IMR-90 (cell line): ENCODE data around the gene RIMS4. TPM values are rescaled to one million over a fixed set of nuclear protein-coding genes. Genes with fewer than 3 reads are reported as not detected.

Experiments used
- ATAC-seq: fragments of 200-7000 bp; cut with Tn5 transposase; 2 replicates; pipeline ENCODE4 v1.9.1; 2020; ENCODE audit warnings: low read depth, mild to moderate bottlenecking, moderate library complexity
- BruUV-seq: library from RNA; stranded (reverse); fragments of 400-500 nt; replicated peaks from 2 replicates; lab custom pipeline; 2021; lab: Mats Ljungman, UMichigan
- CTCF ChIA-PET: fragments of 300-600 bp; formaldehyde crosslinking; extraction: SDS; loops from one replicate; lab custom pipeline; 2021; ENCODE audit warnings: antibody characterized with exemption; lab: Yijun Ruan, JAX
- POLR2A ChIA-PET: fragments of 300-600 bp; sonication (Branson Sonifier 250); formaldehyde crosslinking; loops from one replicate; lab custom pipeline; 2022; ENCODE audit warnings: antibody characterized with exemption; ENCODE audit not compliant: unreplicated experiment; lab: Charles Lee
- DNase-seq: peaks from one replicate; pipeline ENCODE4 v3.0.0; 2013
- H2AFZ ChIP-seq: replicated peaks from 2 replicates; pipeline ENCODE3; 2013; ENCODE audit warnings: low read length, mild to moderate bottlenecking; ENCODE audit not compliant: poor library complexity
- H2AK5ac ChIP-seq: 2 replicates; pipeline ENCODE4 v1.6.1; 2013; ENCODE audit warnings: low read depth, low read length, inconsistent platforms
- H2AK9ac ChIP-seq: replicated peaks from 2 replicates; pipeline ENCODE3; 2013; ENCODE audit warnings: mild to moderate bottlenecking, low read depth, low read length, moderate library complexity; ENCODE audit not compliant: poor library complexity
- H2BK120ac ChIP-seq: 2 replicates; pipeline ENCODE4 v1.6.1; 2013; ENCODE audit warnings: low read depth, low read length, inconsistent platforms
- H2BK15ac ChIP-seq: 3 replicates; pipeline ENCODE4 v1.6.1; 2013; ENCODE audit warnings: low read depth, low read length, inconsistent platforms
- H2BK20ac ChIP-seq: 2 replicates; pipeline ENCODE4 v1.6.1; 2013; ENCODE audit warnings: low read depth, mild to moderate bottlenecking, inconsistent platforms, low read length, moderate library complexity
- H2BK5ac ChIP-seq: 2 replicates; pipeline ENCODE4 v1.6.1; 2013; ENCODE audit warnings: mild to moderate bottlenecking, low read depth, low read length, inconsistent platforms; ENCODE audit not compliant: poor library complexity, severe bottlenecking
- H3K14ac ChIP-seq: replicated peaks from 2 replicates; pipeline ENCODE4 v1.6.1; 2013; ENCODE audit warnings: low read depth, low read length, inconsistent platforms
- H3K18ac ChIP-seq: 2 replicates; pipeline ENCODE4 v1.6.1; 2013; ENCODE audit warnings: low read depth, low read length, control low read depth
- H3K23ac ChIP-seq: 2 replicates; pipeline ENCODE4 v1.6.1; 2013; ENCODE audit warnings: low read depth, low read length, inconsistent platforms
- H3K27ac ChIP-seq: 2 replicates; pipeline ENCODE4 v1.5.1; 2013; ENCODE audit warnings: mild to moderate bottlenecking, control low read depth, low read length; ENCODE audit not compliant: insufficient read depth
- H3K27me3 ChIP-seq: 2 replicates; pipeline ENCODE4 v1.6.1; 2013; ENCODE audit warnings: low read length; ENCODE audit not compliant: control insufficient read depth, insufficient read depth
- H3K36me3 ChIP-seq: 2 replicates; pipeline ENCODE4 v1.6.1; 2013; ENCODE audit warnings: low read length, mixed read lengths; ENCODE audit not compliant: control insufficient read depth, insufficient read depth
- H3K4ac ChIP-seq: 2 replicates; pipeline ENCODE4 v1.6.1; 2013; ENCODE audit warnings: low read depth, low read length, inconsistent platforms
- H3K4me1 ChIP-seq: 2 replicates; pipeline ENCODE4 v1.6.1; 2013; ENCODE audit warnings: low read length, mixed read lengths; ENCODE audit not compliant: control insufficient read depth, insufficient read depth
- H3K4me2 ChIP-seq: 2 replicates; pipeline ENCODE4 v1.6.1; 2013; ENCODE audit warnings: low read depth, mild to moderate bottlenecking, control low read depth, low read length, moderate library complexity
- H3K4me3 ChIP-seq: 2 replicates; pipeline ENCODE4 v1.5.1; 2013; ENCODE audit warnings: low read depth, mild to moderate bottlenecking, control low read depth, low read length, moderate library complexity; ENCODE audit not compliant: insufficient read depth
- H3K56ac ChIP-seq: 2 replicates; pipeline ENCODE4 v1.6.1; 2013; ENCODE audit warnings: low read length, inconsistent platforms; ENCODE audit not compliant: insufficient read depth; ENCODE audit errors: extremely low read depth
- H3K79me1 ChIP-seq, 2 experiments: 2 replicates each; pipeline ENCODE4 v1.6.1; 2013; ENCODE audit warnings: low read length in 2 of 2, inconsistent platforms in 1 of 2, low read depth in 1 of 2
- H3K9ac ChIP-seq: 2 replicates; pipeline ENCODE4 v1.6.1; 2013; ENCODE audit warnings: low read depth, low read length, control low read depth
- H3K9me1 ChIP-seq: 2 replicates; pipeline ENCODE4 v1.6.1; 2013; ENCODE audit warnings: low read length, inconsistent platforms; ENCODE audit not compliant: insufficient read depth
- H3K9me3 ChIP-seq: 2 replicates; pipeline ENCODE4 v1.6.1; 2013; ENCODE audit warnings: low read length; ENCODE audit not compliant: control insufficient read depth, insufficient read depth
- H4K20me1 ChIP-seq: 2 replicates; pipeline ENCODE4 v1.6.1; 2013; ENCODE audit warnings: low read length, inconsistent platforms; ENCODE audit not compliant: insufficient read depth
- H4K5ac ChIP-seq: 2 replicates; pipeline ENCODE4 v1.6.1; 2013; ENCODE audit warnings: mild to moderate bottlenecking, low read depth, low read length, control low read depth
- H4K8ac ChIP-seq, 2 experiments: 2 replicates each; pipeline ENCODE4 v1.6.1; 2013; ENCODE audit warnings: low read depth in 2 of 2, low read length in 2 of 2, control low read depth in 1 of 2, inconsistent platforms in 1 of 2
- H4K91ac ChIP-seq: 2 replicates; pipeline ENCODE4 v1.6.1; 2013; ENCODE audit warnings: low read depth, low read length, inconsistent platforms; ENCODE audit not compliant: insufficient read depth
- BHLHE40 ChIP-seq: fragments of 150-350 bp; IDR thresholded peaks from 2 replicates; pipeline ENCODE4 v1.6.1; 2016; ENCODE audit warnings: mild to moderate bottlenecking, low read depth, low read length
- CEBPB ChIP-seq: IDR thresholded peaks from 2 replicates; pipeline ENCODE4 v1.6.1; 2012; ENCODE audit warnings: low read depth, low read length, improper control_type of control experiment
- CHD1 ChIP-seq: IDR thresholded peaks from 2 replicates; pipeline ENCODE4 v1.6.1; 2012; ENCODE audit warnings: low read depth, low read length, improper control_type of control experiment
- ELK1 ChIP-seq: fragments of 150-350 bp; IDR thresholded peaks from 2 replicates; pipeline ENCODE4 v1.6.1; 2016; ENCODE audit warnings: low read depth, mild to moderate bottlenecking, low read length, moderate library complexity, borderline replicate concordance
- FOS ChIP-seq: fragments of 150-350 bp; IDR thresholded peaks from 2 replicates; pipeline ENCODE4 v1.6.1; 2016; ENCODE audit warnings: low read depth, low read length
- MAFK ChIP-seq: IDR thresholded peaks from 2 replicates; pipeline ENCODE4 v1.6.1; 2012; ENCODE audit warnings: low read depth, low read length, improper control_type of control experiment
- MAZ ChIP-seq: IDR thresholded peaks from 2 replicates; pipeline ENCODE4 v1.6.1; 2012; ENCODE audit warnings: low read depth, mild to moderate bottlenecking, low read length, improper control_type of control experiment, moderate library complexity, borderline replicate concordance
- MXI1 ChIP-seq: IDR thresholded peaks from 2 replicates; pipeline ENCODE4 v1.6.1; 2012; ENCODE audit warnings: low read depth, mild to moderate bottlenecking, low read length, moderate library complexity, borderline replicate concordance
- NFE2L2 ChIP-seq: fragments of 150-350 bp; IDR thresholded peaks from 2 replicates; pipeline ENCODE4 v1.6.1; 2016; ENCODE audit warnings: low read depth, mild to moderate bottlenecking, low read length
- POLR2A ChIP-seq: IDR thresholded peaks from 2 replicates; pipeline ENCODE4 v1.6.1; 2012; ENCODE audit warnings: mild to moderate bottlenecking, low read depth, low read length
- RCOR1 ChIP-seq: IDR thresholded peaks from 2 replicates; pipeline ENCODE4 v1.6.1; 2012; ENCODE audit warnings: mild to moderate bottlenecking, low read length, improper control_type of control experiment; ENCODE audit not compliant: insufficient replicate concordance
- RFX5 ChIP-seq: IDR thresholded peaks from 2 replicates; pipeline ENCODE4 v1.8.0; 2012; ENCODE audit warnings: low read depth, mild to moderate bottlenecking, low read length, moderate library complexity
- SMC3 ChIP-seq: fragments of 150-350 bp; IDR thresholded peaks from 2 replicates; pipeline ENCODE4 v1.6.1; 2016; ENCODE audit warnings: low read depth, mild to moderate bottlenecking, antibody characterized with exemption, low read length, moderate library complexity
- WGBS, 2 experiments: methylation state at CpG; one replicate each; pipeline versions ENCODE4 v1.1.5 to v1.1.7; 2013; ENCODE audit warnings: missing lambda C conversion rate in 2 of 2; ENCODE audit not compliant: insufficient read length in 1 of 2; ENCODE audit errors: extremely low coverage in 2 of 2; 5-methylcytosine and 5-hydroxymethylcytosine counted together
- dilution Hi-C: fragments of 300-500 bp; cut with HindIII; formaldehyde crosslinking; loops from one replicate; pipeline ENCODE4 v1.14.3; 2018; ENCODE audit warnings: low sequenced_read_pairs; ENCODE audit not compliant: unreplicated experiment
- in situ Hi-C: fragments of 300-500 bp; cut with MboI; formaldehyde crosslinking; loops from 3 replicates; pipeline ENCODE4 v1.14.3; 2019; ENCODE audit warnings: low sequenced_read_pairs, inconsistent platforms, mixed read lengths
- intact Hi-C: fragments of 100-400 bp; cut with micrococcal nuclease; formaldehyde crosslinking; loops from 2 replicates; pipeline ENCODE4 v1.10.0; 2022
- polyA plus RNA-seq, 3 experiments: library from polyadenylated mRNA; depleted of rRNA; stranded (reverse); fragments of >200 nt; gene quantifications; 2 replicates each; pipeline ENCODE4 v1.2.3, GENCODE V29; 2012; ENCODE audit warnings: low replicate concordance in 1 of 3
- total RNA-seq: library from RNA; depleted of rRNA; stranded (reverse); fragments of >200 nt; gene quantifications from 2 replicates; pipeline ENCODE4 v1.2.3, GENCODE V29; 2012
- TF ChIP-seq, protein P1 (sequence below): conservative IDR thresholded peaks from 2 replicates; pipeline ENCODE4 v1.5.1; 2012; ENCODE audit warnings: mild to moderate bottlenecking, low read depth, low read length, improper control_type of control experiment
- TF ChIP-seq, protein P2 (sequence below): fragments of 150-350 bp; IDR thresholded peaks from 2 replicates; pipeline ENCODE4 v1.6.1; 2017; ENCODE audit warnings: mild to moderate bottlenecking, antibody characterized with exemption, low read length, low read depth

Gene RIMS4
- total and polyA plus RNA-seq, 2 of the 4 experiments (the other 2 are of a cell fraction), result not detected

GRCh38 chr20:44705364-44706094 is 104.8 kb downstream of the RIMS4 start:
- in situ Hi-C loops, result no loop called here
- TF ChIP-seq MAFK (no peak), RCOR1 (no peak), POLR2A (no peak), CEBPB (no peak), NFE2L2 (no peak), MXI1 (no peak), FOS (no peak), BHLHE40 (no peak), ELK1 (no peak), MAZ (no peak), CHD1 (no peak), RFX5 (no peak), SMC3 (no peak)
- TF ChIP-seq, protein P1, sequence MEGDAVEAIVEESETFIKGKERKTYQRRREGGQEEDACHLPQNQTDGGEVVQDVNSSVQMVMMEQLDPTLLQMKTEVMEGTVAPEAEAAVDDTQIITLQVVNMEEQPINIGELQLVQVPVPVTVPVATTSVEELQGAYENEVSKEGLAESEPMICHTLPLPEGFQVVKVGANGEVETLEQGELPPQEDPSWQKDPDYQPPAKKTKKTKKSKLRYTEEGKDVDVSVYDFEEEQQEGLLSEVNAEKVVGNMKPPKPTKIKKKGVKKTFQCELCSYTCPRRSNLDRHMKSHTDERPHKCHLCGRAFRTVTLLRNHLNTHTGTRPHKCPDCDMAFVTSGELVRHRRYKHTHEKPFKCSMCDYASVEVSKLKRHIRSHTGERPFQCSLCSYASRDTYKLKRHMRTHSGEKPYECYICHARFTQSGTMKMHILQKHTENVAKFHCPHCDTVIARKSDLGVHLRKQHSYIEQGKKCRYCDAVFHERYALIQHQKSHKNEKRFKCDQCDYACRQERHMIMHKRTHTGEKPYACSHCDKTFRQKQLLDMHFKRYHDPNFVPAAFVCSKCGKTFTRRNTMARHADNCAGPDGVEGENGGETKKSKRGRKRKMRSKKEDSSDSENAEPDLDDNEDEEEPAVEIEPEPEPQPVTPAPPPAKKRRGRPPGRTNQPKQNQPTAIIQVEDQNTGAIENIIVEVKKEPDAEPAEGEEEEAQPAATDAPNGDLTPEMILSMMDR, result no peak
- TF ChIP-seq, protein P2, sequence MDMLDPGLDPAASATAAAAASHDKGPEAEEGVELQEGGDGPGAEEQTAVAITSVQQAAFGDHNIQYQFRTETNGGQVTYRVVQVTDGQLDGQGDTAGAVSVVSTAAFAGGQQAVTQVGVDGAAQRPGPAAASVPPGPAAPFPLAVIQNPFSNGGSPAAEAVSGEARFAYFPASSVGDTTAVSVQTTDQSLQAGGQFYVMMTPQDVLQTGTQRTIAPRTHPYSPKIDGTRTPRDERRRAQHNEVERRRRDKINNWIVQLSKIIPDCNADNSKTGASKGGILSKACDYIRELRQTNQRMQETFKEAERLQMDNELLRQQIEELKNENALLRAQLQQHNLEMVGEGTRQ, result no peak

More at GRCh38 chr20:44705364-44706094, 104.8 kb downstream of the RIMS4 start:
- ChIA-PET POLR2A (no interaction called here), CTCF (interaction anchor here (0.6 to 1.6 kb wide), 3 partner anchors 12 to 395 kb away, joined by 3 to 5 read pairs (median 3); no protein-coding TSS in a partner anchor)
- DNase-seq (no peak), ATAC-seq (no peak)
- peaks cover 39% of the 10 kb centered on the region for H3K4me1 ChIP-seq
- H3K23ac ChIP-seq, result no peak overlapping the region
- no peak overlapping the region for H2AFZ ChIP-seq
- peaks cover 7% of the 10 kb centered on the region; the same call in 1 of the 2 replicates for H3K27me3 ChIP-seq
- no peak overlapping the region for H2AK9ac ChIP-seq
- no peak overlapping the region for H3K27ac ChIP-seq
- H2BK5ac ChIP-seq, result no peak overlapping the region
- H3K4me2 ChIP-seq, result no peak overlapping the region
- H4K91ac ChIP-seq, result no peak overlapping the region
- no peak overlapping the region for H3K4ac ChIP-seq
- no peaks in the 10 kb centered on the region for H4K20me1 ChIP-seq
- no TSS peak for BruUV-seq
- 100% methylated on average over 1 of the region's 4 CpGs; no CpG with 5 or more reads in 1 of the 2 experiments for WGBS, 2 experiments
- H3K4me3 ChIP-seq, result no peak overlapping the region
- no peak overlapping the region for H3K18ac ChIP-seq
- H3K9me1 ChIP-seq, result peaks cover 8% of the 10 kb centered on the region; the same call in 1 of the 2 replicates
- no peaks in the 10 kb centered on the region for H3K79me1 ChIP-seq
- H4K5ac ChIP-seq, result no peak overlapping the region
- no peak overlapping the region for H3K56ac ChIP-seq
- H3K9me3 ChIP-seq, result no peaks in the 10 kb centered on the region
- dilution Hi-C loops (no loop called here), intact Hi-C loops (no loop called here)
- H3K9ac ChIP-seq, result no peak overlapping the region
- no peak overlapping the region for H2BK20ac ChIP-seq
- H3K36me3 ChIP-seq, result no peaks in the 10 kb centered on the region
- no peak overlapping the region for H2BK120ac ChIP-seq
- no peak overlapping the region for H4K8ac ChIP-seq
- H3K14ac ChIP-seq, result no peak overlapping the region
- no peak overlapping the region; the same call in 2 of the 3 replicates for H2BK15ac ChIP-seq
- H2AK5ac ChIP-seq, result peak overlapping the region; percentile 72; the same call in 1 of the 2 replicates
